Measurements from ENCODE around the gene TMEM184C.

The TMEM184C gene

DNA sequence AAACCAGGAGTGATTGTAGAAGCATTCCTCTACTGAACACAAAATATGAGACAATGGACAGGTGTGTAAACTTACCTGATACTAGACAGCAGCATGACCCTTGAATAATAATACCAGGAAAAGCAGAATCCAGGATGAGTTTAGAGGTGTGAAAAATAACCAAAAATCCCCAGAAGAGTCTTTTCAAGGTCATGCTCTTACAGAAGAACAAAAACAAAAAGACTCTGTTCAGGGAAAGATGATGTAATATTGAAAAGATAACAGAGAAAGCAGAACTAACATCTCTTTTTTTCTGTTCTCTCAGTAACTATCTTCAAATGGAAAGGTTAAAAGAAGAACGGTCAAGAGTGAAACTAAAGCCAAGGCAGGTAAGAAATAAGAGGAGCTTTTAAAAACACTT lies 100.7 kb downstream of the TMEM184C start:
- Mint-ChIP-seq H3K27me3 (ENCODE audit: low read depth, poor library complexity) (peaks cover 4% of the 10 kb centered on the region), H3K4me3 (no peak overlapping the region), H3K9me3 (no peaks in the 10 kb centered on the region), H3K27ac (no peak overlapping the region), H3K4me1 (peaks cover 11% of the 10 kb centered on the region), H3K36me3 (ENCODE audit: low read depth) (no peaks in the 10 kb centered on the region)
- TF ChIP-seq, protein P1, sequence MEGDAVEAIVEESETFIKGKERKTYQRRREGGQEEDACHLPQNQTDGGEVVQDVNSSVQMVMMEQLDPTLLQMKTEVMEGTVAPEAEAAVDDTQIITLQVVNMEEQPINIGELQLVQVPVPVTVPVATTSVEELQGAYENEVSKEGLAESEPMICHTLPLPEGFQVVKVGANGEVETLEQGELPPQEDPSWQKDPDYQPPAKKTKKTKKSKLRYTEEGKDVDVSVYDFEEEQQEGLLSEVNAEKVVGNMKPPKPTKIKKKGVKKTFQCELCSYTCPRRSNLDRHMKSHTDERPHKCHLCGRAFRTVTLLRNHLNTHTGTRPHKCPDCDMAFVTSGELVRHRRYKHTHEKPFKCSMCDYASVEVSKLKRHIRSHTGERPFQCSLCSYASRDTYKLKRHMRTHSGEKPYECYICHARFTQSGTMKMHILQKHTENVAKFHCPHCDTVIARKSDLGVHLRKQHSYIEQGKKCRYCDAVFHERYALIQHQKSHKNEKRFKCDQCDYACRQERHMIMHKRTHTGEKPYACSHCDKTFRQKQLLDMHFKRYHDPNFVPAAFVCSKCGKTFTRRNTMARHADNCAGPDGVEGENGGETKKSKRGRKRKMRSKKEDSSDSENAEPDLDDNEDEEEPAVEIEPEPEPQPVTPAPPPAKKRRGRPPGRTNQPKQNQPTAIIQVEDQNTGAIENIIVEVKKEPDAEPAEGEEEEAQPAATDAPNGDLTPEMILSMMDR (IDR thresholded peaks at IDR 0.05) = no peak
- no peak for DNase-seq
